ENCODE results near the gene CLEC5A.

CLEC5A gene

DNA sequence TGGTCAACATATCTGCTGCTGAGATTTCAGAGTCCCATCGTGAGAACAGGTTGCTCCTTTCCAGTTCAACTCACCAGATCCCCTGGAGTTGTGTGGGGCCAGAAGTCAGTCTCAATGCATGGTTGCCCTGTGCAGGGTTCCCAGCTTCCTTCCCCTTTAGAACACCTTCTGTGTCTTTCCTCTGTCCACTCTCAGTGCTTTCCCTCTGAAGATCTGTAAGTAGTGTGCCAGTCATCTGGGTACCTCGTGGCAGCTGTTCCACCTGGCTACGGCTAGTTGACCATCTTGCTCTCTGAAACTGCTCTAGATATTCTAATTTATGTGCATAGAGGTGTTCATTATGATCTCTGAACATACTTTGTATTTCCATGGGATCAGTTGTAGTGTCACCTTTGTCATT lies 69.4 kb downstream of the CLEC5A start:
- TF ChIP-seq, protein P1, sequence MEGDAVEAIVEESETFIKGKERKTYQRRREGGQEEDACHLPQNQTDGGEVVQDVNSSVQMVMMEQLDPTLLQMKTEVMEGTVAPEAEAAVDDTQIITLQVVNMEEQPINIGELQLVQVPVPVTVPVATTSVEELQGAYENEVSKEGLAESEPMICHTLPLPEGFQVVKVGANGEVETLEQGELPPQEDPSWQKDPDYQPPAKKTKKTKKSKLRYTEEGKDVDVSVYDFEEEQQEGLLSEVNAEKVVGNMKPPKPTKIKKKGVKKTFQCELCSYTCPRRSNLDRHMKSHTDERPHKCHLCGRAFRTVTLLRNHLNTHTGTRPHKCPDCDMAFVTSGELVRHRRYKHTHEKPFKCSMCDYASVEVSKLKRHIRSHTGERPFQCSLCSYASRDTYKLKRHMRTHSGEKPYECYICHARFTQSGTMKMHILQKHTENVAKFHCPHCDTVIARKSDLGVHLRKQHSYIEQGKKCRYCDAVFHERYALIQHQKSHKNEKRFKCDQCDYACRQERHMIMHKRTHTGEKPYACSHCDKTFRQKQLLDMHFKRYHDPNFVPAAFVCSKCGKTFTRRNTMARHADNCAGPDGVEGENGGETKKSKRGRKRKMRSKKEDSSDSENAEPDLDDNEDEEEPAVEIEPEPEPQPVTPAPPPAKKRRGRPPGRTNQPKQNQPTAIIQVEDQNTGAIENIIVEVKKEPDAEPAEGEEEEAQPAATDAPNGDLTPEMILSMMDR (conservative IDR thresholded peaks at IDR 0.05; ENCODE audit: low read depth, low read length), result no peak
- H3K36me3 ChIP-seq (ENCODE audit: insufficient read depth), result no peaks in the 10 kb centered on the region
- H3K27me3 ChIP-seq (ENCODE audit: insufficient read depth, low read depth), result no peaks in the 10 kb centered on the region
- H3K4me2 ChIP-seq, result no peak overlapping the region
- H4K20me1 ChIP-seq (ENCODE audit: insufficient read depth), result no peaks in the 10 kb centered on the region
- peaks cover 12% of the 10 kb centered on the region for H3K4me1 ChIP-seq (ENCODE audit: low read depth, poor library complexity, severe bottlenecking)
- H3K9ac ChIP-seq, result no peak overlapping the region
- H3K27ac ChIP-seq, result no peak overlapping the region
- H3K79me2 ChIP-seq (ENCODE audit: insufficient read depth, low read depth), result no peaks in the 10 kb centered on the region
- no peak overlapping the region for H2AFZ ChIP-seq (ENCODE audit: low read depth)
- H3K4me3 ChIP-seq (IDR thresholded peaks at IDR 0.05; ENCODE audit: insufficient read depth, low read depth, low read length), result no peak overlapping the region
